Stimulated activated CD4-positive, alpha-beta T cell treated with anti-CD3 and anti-CD28 coated beads, Interleukin-2, amount 100 ng/mL, for 48 hours (primary cell): ENCODE measurements around the gene AK8.
"Not testable (repeated sequence)": the region's sequence is repeated elsewhere in the genome, so short reads cannot be mapped to it uniquely, and the experiment has no call there.

Experiments
- DNase-seq, 2 donors: peaks; one replicate each; pipeline ENCODE4 v3.0.0-alpha.2; 2020

The AK8 gene

DNA sequence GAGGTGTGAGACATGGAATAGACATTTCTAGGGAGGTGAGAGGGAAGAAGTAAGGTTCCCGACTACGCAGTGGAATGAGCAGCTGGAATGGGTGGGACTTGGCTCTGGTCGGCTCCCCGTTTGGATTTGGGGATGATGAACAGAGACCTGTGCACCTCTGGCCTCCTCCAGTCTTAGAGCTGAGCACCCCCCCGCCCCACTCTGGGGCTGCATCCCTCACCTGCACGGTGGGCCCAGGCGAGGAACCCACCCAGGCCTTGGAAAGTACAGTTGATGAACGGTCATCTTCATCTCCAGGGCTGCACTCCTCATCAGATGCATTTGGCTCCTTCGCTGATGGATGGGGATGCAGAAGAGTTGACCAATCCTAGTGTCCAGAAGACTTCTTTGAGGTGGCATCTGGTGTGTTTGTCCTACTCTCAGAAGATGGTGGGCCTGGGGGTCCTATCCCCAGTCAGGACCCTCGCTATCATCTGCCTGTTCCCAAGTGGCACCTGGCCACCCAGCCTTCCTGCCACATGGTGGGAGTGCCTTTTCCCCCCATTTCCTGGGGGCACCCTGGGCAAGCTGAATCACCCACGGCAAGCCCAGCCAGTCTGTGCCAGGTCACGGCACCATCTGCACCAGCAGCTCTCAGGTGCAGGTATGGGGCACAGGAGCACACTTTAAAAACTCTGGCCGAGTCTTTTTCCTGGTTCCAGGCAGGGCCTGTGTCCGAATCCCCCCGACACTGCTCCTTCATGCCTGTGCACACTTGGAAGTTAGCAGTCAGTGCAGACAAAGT is 137.4 kb downstream of the AK8 start:
- no peak for DNase-seq

DNA sequence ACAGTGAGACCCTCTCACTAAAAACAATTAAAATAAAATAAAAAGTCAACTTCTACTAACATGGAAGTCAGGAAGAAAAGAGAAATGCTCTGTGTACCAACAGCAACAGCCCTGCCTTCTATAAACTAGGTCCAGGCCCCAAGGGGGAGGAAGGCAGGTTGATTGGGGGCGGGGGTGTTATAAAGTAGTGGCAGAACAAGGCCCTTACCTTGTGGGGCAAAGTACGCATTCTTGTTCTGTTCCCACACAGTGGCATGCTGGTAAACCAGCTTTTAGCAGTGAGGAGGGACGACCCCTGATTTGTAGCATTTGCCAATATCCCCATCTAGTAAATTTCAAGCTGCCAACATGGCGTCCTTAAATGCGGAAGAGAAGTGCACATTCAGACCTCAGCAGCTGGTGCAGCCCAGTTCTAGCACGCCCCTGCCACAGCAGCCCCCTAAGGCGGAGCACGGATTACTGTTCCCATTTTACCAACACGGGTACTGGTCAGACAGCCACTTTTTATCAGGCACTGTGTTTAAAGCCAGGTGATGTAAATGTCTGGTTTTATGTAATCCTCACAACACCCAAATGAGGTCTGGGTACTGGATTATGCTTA is 138.3 kb downstream of the AK8 start:
- no peak for DNase-seq

DNA sequence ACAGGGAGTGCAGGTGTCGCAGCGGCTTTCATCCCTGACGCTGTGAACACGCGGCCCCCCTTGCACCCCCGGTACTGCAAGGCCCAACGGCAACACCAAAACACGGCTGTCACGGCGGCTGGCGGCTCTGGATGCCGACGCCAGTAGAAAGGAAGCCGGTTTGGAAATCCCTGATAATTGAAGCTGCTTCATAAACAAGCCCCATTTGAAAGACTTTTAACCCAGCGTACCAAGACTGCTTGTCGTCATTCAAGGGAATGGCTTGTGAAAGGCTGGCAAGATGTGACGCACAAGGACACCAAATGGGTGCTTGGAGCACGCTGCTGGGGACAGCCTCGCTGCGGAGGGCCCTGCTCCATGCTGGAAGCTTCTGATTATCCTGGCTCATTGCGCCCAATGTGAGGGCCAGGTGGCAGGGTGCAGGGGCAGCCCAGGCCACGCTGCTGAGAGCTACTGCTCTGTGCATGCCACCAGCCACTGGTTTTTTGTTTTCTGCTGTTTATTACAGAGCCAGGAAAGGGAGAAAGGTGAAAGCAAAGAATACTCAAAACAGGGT is 144.7 kb downstream of the AK8 start:
- no peak for DNase-seq

DNA sequence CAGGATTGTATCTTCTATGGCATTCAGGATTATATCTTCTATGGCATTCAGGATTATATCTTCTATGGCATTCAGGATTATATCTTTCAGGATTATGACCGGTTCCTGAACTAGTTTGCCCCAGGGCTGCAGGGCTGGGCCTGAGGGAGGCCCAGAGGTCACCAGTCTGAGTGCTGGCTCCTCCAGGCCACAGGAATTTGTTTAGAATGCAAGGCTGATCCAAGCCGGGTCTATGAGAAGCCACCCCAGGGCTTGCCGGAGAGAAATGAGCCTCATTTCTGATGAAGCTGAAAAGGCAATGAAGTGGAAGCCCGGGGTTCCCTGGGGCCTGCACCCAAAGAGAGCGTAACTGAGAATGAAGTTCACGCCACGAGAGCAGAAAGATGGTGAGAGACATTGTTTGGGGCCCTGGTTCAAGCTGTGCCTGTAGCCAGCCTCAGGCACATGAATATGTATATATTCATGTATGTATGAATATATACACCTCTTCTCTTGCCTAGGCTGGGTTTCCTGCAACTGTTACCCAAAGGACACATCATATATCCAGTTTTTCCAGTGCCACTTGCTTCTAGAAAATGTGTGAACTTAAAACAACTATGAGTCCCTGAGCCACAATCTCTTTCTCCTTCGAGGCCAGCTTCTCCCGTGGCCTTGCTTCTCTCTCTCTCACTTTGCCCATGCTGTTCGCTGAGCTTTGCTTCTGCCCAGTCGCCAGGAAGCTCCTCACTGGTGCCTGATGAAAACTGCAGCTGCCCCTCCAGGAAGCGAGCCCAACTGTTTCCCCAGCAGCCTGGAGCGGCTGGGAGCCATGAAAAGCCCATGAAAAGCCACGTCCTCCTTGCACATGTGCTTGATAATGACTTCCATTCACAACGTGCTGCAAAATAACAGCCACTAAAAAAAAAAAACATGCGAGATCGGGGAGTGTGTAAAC is 145.5 kb downstream of the AK8 start:
- no peak for DNase-seq

DNA sequence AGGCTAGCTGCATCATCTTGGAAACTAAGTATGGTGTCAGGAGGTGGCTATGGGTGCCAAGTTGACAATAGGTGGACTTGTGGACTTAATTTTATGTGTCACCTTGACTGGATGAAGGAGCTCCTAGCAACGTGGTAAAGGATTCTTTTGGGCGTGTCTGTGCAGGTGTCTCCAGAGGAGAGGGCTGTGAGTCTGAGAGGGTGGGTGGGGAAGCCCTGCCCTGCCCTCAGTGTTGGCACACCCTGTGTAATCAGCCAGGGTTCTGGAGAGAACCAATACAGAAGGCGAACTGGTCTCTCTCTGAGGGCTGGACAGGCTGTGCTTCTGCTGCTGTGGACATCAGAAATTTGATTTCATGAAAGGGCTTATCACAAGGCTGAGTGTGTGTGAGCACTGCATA is 146.9 kb downstream of the AK8 start:
- no peak for DNase-seq

DNA sequence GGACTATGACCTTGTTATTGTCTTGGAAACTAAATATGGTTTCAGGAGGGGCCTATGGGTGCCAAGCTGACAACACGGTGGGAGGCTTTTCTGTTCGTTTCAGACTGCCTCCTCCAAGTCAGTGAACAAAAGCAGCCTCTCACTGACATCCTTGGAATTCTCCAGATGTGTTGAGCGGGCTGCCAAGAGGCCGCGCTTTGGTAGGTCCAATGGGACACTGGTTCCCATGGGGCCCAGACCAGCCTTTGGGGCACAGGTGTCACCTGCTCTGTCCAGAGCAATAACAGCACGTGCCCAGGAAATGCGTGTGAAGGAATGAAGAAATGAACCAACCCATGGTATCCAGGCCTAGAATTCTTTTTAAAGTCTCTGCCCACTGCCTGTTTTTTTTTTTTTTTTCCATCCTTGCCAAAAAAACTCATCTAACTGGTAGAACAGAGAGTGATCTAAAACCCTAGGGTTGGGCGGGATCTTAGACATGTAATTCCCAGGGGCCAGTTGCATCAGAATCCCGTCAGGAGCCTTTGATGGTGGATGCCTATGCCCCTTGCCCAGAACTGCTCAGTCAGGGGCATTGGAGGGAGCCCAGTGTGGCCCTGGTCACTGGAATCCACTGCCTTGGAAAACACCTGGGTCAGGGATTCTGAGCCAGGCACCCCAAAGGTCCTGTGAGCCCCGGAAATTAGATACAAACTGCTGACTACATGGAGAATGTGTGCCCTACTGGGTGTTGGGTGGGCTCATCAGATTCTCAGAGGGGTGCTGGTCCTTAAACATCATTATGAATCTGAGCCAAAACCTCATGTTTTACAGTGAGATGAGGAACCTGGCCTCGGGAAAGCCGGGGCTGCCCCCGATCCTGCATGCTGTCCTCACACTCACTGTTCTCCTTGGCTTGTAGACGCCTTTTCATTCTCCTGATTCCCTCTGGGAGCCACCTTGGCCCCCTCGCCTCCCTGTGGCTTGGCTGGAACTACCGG is 147.7 kb downstream of the AK8 start:
- no peak for DNase-seq

DNA sequence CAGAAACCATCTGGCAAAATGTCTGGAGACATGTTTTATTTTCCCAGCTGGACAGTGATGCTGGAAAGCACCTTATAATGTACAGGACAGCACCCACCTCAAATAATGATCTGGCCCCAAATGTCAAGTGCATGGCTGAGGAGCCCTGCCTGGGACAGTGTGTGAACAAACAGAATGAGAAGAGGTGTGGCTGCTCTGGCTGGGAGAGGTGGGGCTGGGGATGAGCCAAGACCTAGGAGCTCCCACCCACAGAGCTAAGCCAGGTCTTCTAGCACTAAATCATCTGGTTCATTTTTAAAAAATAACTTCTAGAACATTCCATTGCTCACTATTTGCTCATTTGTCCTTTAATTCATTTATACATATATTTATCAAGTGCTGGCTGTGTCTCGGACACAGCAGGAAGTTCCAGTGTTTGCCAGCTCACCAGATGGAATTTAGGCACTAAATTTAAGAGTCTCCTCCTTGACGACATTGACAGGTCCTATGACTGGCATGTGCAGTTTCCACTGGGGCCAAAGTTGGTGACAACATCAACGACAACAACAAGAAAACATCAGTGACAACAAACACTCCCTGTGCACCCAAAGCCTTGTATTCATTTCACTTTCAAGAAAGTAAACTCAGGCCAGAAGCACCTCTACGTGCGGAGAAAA is 148.7 kb downstream of the AK8 start:
- no peak for DNase-seq

DNA sequence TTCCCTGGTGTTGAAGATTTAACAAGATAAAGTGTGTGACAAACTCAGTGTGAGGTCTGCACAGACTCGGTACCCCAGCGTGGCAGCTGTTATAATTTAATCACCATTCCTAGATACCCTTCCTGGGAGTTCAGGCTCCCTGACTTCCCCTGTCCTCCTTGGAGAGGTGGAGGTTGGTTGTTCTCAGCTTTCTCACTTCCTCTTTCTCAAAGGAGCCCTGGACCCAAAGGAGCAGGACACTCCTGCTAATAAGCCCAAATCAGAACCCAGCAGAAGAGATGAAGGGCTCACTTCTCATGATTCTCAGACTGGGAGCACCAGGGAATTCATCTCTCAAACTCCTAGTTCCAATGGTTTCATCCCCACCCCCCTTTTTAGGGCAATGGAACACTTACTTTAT is 149.6 kb downstream of the AK8 start:
- no peak for DNase-seq

DNA sequence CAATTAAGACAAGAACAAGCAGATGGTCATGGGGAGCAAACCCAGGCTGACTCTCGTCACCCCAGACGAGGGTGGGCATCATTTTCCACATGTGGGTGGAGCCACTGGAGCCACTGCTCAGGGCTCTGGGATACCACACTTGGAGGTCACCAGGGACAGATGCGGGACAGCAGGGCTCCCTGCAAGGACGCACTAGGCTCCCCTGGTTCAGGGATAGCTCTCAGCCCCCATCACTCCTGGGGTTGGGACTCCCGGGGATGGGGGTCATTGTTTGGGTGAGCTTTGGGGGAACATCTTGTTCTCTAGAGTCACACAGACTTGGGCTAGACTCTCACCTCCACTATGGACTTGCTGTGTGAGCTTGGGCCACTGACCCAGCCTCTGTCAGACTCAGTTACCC is 150.0 kb downstream of the AK8 start:
- DNase-seq, result no peak

DNA sequence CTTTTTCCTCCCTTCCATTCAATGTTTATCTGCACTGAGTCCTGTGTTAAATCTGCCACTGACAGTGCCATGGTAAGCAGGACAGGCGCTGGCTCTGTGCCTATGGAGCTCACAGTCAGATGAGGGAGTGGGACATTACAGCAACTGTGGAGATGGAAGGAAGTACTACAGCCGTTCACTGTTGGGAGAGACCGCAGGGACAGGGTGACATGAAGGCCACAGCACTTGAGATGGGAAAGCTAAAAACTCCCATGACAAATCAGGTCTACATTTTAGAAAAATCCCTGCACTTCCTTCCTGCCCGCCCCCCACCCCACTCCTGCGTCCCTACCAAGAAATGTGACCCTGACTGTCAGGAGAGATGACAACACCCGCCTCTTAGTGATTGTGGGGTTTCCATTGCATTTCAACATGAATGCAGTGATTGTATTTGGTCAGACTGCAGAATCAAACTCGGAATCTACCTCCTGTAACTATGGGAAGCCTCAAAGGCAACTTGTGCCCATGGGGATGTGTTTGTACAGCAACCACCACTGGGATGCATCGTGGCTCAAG is 151.4 kb downstream of the AK8 start:
- no peak for DNase-seq

DNA sequence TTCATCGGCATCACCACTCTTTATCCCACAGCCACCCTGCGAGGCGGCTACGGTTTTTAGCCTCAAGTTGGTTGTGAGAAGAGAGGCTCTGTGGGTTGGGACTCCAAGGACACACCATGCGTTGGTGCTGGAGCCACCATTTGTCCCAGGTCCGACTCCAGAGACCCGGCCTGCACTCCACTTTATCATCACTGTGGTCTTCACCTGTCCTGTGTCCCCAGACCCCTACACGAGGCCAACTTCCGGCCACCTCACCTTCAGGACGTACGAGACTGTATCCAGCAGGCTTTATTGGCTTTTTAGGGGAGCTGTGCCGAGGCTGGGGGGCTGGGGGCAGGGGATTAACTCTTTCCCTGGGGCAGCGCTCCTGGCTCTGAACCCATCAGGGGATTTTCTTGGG is 152.8 kb downstream of the AK8 start:
- DNase-seq, result no peak

DNA sequence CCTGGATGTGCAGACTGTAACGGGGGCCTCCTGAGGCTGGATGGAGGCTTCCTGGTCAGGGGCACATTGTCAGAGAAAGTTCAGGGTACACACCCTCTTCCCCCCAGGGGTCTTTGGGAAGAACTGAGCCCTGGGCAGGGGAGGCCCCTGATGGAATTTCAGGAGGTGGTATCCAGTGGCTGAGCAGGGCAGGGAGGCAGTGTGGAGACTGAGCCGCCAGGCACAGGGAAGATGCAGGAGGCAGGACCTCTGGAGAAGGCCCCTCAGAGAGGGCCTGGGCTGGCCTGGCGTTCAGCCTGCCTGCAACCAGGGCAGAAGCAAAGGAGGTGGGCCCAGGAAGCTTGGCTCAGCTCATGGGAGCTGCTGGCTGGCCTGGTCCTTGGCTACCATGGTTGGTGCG is 154.3 kb downstream of the AK8 start:
- DNase-seq, result no peak

DNA sequence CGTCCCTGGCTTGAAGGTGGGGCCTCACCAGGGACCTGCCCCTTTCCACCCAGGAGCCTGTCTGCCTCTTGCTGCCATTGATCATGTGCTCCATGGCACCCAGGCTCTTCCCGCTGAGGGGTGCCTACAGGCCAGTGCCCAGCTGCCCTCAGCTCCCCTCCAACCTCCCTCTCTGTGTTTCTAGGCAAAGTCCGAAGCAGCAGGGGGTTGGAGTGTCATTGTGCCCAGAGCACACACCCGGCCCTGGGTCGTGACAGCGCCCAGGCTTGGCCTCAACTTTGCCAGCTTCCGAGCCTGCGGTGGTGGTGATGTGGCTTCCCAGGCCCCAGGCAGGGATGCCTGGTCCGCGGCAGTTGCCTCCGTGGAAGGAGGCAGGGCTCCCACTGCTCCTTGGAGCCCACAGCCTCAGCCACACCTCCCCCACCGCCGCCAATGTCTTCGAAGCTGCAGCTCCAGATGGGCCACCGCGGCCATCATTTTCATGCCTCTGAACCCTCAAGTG is 155.5 kb downstream of the AK8 start:
- DNase-seq, result no peak

DNA sequence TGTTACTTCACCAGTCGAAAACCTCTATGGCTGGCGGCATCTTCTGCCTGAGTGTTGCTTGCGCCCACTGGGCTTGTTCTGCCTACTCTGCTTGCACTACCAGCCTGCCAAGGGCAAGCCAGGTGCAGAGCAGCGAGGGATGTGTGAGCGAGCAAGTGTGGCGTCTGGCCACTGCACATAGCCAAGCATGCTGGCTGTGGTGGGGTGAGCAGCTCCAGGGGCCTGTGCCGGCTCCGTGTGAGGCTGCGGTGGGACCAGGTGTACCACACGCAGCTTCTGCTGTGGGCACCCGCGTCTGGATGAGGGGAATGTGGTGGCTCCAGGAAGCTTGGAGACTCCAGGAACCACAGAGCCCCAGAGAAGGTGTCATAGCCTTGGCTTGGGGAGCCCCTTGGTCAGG is 156.4 kb downstream of the AK8 start:
- no peak for DNase-seq

DNA sequence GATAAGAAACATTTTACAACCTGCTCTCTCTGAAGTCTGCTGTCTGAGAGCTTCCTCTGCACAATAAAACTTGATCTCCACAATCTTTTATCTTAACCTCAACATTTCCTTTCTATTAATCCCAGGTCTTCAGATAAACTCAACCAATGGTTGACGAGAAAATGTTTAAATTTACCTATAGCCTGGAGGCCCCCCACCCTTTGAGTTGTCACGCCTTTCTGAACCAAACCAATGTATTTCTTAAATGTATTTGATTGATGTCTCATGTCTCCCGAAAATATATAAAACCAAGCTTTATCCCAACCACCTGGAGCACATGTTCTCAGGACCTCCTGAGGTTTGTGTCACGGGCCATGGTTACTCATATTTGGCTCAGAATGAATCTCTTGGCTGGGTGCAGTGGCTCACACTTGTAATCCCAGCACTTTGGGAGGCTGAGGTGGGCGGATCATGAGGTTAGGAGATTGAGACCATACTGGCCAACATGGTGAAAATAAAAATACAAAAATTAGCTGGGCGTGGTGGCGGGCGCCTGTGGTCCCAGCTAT is 159.6 kb downstream of the AK8 start:
- not testable (repeated sequence) for DNase-seq

DNA sequence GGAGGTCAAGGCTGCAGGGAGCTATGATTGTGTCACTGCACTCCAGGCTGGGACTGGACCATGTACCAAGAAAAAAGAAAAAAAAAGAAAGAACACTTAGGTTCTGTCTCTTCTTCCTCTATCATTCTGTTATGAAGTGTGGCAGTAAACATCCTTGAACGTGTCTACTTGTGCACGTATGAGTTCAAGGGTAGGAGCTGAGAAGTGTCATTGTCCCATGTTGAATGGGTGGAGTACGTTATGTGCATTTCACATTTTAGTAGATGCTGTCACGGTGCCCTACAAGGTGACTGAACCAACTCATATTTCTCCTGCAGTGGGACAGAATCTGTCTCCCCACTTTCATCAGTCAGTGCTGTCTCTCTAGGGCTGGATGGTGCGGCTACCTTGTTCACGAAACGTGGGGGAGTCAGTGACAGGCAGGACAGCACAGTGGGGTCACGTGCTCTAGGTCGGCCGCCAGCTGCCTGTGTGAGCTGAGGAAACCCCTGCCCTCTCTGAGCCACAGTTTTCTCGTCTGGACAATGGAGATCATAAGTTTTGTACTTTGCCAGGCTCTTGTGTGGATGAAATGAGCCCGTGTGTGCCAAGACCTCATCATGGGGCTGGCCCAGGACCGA is 160.6 kb downstream of the AK8 start:
- no peak for DNase-seq

DNA sequence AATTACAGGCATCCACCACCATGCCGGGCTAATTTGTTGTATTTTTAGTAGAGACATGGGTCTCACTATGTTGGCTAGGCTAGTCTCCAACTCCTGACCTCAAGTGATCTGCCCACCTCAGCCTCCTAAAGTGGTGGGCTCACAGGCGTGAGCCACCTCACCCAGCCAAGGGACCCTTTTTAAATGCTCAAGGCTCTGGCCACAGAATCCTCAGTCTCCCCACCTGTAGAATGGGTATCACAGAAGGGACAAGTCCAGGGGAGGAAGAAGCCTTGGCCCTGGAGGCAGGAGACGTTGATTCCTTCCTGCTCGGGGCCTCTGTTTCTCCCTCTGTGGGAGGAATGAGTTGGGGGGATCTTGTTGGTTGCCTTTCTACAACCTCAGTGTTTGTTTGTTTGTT is 162.1 kb downstream of the AK8 start:
- no peak for DNase-seq

DNA sequence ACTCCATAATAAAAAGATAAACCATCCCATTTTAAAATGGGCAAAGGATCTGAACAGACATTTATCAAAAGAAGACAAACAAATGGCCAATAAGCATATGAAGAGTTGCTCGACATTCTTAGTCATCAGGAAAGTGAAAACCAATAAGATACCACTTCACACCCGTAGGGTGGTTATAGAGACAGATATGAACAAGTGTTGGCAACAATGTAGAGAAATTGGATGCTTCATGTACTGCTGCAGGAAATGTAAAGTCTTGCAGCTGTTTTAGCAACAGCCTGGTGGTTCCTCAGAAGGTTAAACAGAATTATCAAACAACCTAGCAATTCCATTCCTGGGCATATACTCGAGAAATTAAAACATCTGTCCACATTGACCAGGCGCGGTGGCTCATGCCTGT is 165.3 kb downstream of the AK8 start:
- DNase-seq, result no peak

DNA sequence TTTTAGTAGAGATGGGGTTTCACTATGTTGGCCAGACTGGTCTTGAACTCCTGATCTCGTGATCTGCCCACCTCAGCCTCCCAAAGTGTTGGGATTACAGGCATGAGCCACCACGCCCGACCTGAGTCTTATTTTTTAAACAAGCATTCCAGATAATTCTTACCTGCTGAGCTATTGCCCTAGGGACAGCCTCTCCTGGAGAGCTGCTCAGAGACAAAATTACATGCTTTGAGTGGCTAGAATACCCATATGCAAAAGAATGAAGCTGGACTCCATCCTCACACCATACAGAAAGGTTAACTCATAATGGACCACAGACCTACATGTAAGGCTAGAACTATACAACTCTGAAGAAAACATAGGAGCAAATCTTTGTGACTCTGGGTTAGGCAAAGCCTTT is 166.2 kb downstream of the AK8 start:
- DNase-seq, result no peak

DNA sequence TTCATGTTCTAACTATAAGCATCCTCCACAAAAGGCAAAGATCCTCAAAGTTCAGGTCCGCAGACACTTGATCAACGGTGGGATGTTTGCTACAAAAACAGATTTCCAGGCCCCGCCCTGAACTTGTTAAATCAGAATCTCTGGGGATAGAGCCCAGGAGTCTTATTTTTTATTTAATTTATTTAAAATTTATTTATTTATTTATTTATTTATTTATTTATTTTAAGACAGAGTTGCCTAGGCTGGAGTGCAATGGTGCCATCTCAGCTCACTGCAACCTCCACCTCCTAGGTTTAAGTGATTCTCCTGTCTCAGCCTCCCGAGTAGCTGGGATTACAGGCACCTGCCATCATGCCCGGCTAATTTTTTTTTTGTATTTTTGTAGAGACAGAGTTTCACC is 166.9 kb downstream of the AK8 start:
- not testable (repeated sequence) for DNase-seq
